ENCODE data around the gene TBC1D2B.
A peak's percentile ranks its signal among the peaks of the same experiment; 100 is the strongest.
"Not testable (repeated sequence)": the region's sequence is repeated elsewhere in the genome, so short reads cannot be mapped to it uniquely, and the experiment has no call there.

TBC1D2B gene

DNA sequence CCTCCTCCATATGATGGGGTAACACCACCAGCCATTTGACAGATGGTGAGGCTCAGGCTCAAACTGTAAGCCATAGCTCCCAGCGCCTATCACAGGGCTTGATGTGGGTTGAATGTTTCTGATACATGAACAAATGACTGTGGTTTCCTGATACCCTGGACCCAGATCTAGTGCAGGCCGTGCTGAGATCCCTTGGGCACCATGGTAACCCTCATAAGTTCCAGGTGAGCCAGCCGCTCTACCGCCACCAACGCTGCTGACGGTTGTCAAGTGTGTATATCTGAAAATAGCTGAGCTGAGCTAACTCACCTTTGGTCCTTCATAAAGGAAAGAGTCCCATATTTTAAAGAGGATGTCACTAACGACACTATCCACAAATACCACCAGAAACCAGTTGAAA is 74.5 kb downstream of the TBC1D2B start:
- no peak for DNase-seq (ENCODE audit: low spot score)

DNA sequence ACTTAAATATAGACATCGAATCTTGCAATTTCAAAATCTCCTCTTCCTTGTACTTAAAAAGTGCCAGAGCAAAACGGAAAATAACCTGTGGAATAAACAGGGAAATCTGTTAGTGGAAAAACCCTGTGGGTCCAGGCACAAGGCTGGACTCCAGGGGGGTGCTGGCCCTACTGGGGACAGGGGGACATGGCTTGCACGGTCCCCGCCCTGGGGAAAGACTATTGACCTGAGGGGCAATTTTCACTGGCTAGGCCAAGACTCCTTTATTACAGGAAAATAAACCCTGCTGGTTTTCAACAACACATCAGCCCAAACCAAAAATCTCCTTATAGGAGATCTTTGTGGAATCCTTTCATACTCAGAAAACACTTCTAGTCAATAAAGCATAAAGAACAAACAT is 75.9 kb downstream of the TBC1D2B start:
- DNase-seq (ENCODE audit: low spot score): no peak

DNA sequence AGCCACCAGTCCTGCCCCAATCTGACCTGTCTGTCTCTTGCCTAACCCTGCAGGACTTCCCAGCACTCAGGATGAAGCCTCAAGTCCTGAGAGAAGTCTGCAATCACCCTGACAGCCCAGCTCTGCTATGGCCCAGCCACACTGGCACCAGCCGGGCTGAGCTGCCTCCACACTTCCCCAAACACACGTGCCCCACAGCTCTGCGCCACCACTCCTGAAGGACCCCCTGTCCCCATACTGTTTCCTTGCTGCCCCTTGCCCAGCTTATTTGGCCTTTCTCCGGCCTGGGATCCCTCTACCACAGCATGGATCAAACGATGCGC is 76.6 kb downstream of the TBC1D2B start:
- no peak for DNase-seq (ENCODE audit: low spot score)

DNA sequence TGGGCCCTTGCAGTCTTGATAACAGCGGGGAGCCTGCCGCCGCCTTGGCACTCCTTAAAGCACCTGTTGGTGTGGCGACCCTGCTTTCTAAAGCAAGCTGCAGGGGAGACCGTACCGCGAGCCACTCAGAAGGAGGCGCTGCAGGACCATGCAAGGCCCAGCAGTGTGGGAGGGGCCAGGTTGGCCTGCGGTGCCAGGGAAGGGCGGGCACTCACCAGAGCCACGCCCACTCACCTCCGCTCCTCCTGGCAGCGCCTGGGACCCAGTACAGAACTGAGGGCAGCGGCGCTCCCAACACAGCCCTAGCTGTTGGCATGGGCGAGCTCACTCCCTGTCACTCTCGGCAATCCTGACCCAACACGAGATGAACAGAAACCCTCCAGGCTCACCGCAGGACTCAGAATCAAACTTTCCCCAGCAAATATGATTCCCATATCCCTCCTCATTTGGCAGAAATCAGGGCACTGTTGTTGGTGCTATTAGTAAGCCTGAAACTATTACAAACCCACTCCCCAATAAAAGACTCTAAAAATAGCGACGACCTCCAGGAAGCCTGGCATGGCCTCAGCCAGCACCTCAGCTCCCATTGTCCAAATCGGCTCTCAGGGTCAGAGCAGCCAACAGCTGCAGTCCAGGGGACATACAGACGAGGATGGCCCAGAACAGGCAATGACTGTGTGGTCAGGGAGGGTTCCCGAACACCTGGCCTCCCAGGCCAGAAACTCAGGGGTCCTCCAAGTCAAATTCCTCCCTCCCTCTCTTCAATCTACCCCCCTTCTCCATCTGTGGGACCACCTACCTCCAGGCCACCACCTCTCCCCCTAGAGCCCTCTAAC is 77.2 kb downstream of the TBC1D2B start:
- peak; percentile 77 for DNase-seq (ENCODE audit: low spot score)

DNA sequence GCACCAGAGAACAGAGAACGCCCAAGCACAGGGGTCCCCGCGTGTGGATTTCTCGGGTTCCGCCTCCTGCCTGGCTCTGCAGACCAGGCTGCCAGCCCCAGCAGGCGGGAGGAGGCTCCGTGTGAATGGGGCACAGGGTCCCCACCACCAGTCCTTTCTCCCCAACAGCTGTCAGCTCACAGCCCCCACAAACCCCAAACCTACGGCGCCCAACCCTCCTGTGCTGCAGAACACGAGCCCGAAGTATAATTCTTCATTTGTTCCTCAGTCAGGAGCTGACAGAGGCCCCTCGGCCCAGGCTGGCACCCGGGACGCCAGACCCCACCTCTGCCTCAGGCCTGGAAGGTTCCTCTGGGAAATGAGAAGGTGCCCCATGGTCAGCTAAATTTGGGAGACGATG is 78.0 kb downstream of the TBC1D2B start:
- DNase-seq (ENCODE audit: low spot score): no peak

DNA sequence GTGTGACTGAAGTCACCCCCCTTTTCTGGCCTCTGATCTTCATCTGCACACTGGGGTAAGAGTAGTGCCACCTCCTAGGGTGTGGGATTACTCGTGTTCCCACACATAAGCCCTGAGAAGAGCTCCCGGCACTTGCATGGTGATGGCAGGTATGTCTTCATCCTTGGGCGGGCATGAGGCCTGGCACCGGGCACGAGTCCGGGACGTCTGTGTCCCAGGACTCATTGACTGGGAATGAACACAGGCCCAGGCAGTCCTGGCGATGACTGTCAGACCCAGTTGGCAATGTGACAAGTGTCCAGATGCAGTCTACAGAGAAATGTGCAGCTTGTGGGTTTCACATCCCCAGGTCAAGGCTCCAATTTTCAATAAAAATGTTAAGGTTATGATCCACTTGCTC is 78.9 kb downstream of the TBC1D2B start:
- no peak for DNase-seq (ENCODE audit: low spot score)

DNA sequence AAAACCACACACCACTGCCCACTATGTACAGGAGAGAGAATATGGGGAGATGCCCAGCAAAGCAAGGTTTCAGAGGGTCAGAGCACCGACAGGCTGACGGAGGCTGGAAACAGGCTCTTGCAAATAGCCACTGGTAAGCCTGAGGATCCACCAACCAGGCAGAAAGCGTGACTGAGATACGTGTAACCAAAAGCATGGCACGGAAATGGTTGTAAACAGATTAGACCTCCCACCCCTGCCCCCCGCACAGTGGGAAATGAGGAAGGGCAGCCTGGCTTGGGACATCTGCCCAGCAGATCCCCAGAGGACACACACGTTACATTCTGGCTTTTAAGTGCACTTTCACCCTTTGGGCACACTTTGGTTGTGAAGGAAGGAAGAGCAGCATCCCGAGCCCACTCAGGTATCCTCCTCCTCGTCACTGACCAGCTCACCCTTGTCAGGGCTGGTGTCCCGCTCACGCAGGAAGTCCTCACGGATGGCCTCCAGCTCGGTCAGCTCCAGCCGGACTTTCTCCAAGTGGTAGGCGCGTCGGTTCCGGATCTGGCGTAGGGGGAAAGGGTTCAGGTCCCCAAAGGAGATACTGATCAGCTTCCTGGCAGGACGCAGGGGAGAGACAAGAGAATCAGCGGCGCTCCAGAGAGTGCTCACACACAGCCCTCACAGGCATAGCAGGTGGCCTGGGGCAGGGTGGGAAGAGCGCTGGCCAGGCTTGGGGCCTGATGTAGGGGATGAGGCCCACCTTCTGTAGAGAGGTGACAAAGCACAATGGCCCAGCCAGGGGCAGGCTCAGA is 79.6 kb downstream of the TBC1D2B start:
- DNase-seq (ENCODE audit: low spot score): not testable (repeated sequence)

DNA sequence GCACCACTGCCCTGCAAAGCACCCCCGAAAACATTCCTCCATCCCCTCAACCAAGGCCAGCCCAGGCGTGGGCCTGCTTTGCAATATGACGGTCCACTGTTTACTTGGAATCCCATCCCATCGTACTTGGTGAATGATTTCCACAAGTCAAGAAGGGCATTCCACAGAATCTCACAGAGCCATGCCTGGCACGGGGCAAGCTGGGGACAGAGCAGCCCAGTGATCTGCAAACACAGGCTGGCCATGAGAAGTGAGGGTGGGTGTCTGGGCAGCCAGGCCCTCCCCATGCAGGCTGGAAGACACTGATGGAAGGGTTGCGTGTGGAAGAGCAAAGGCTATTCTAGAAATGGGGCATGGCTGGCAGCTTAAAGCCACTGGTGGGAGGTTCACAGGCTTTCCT is 80.3 kb downstream of the TBC1D2B start:
- DNase-seq (ENCODE audit: low spot score): not testable (repeated sequence)

DNA sequence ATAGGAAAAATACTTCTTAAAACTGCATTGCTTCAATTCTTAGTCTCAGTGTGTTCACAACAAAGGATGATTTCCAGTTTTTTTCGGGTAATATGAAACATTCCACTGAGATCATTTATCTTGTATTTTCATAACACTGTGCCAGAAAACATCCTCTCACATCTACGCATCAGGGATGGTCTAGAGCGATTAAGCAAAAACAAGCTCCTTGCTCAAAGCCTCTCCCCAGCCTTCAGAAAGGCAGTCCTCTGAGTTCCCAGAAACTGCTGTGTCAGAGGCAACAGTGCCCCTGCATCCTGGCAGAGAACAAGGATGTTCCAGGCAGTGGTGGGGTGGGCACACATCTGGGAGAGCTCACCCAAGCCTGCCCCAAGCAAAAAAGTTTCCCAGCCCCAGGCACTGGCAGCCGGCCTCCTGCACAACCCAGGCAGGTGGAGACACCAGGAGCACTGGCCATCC is 80.8 kb downstream of the TBC1D2B start:
- DNase-seq (ENCODE audit: low spot score): not testable (repeated sequence)

DNA sequence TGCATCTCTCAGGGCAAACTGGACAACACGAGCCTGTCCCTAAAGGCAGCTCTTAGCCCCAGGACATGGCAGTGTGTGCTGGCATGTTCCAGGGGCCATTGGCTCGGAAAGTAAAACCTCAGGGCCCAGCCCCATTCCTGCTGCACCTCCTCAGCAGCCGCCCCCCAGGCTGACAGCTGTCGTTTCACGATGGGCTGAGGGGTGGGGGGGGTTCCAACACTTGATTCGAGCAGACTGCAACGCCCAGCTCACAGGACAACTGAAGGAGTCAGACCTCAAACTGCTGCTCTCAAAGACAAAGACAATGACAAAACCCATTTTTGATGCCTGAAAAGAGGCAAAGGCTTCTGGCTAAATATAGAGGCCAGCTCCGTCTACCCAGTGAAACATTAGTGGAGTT is 81.3 kb downstream of the TBC1D2B start:
- not testable (repeated sequence) for DNase-seq (ENCODE audit: low spot score)

DNA sequence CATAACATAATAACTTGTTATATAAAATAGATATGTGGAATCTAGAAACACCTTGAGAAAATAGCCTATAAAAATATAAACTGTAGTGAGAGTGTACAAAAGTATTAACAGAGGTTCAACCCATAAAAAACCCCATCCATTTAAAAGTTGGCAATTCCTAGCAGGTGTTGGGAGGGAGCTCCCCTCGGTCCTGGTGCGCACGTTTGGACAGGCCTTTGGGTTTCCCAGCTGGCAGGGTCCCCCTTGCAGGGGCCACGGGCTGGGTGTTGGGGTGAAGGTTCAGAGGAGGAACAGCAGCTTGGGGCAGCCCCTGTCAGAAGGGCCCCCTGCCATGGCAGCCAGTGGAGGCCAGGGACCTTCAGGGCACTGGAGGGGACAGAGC is 82.0 kb downstream of the TBC1D2B start:
- DNase-seq (ENCODE audit: low spot score): not testable (repeated sequence)

DNA sequence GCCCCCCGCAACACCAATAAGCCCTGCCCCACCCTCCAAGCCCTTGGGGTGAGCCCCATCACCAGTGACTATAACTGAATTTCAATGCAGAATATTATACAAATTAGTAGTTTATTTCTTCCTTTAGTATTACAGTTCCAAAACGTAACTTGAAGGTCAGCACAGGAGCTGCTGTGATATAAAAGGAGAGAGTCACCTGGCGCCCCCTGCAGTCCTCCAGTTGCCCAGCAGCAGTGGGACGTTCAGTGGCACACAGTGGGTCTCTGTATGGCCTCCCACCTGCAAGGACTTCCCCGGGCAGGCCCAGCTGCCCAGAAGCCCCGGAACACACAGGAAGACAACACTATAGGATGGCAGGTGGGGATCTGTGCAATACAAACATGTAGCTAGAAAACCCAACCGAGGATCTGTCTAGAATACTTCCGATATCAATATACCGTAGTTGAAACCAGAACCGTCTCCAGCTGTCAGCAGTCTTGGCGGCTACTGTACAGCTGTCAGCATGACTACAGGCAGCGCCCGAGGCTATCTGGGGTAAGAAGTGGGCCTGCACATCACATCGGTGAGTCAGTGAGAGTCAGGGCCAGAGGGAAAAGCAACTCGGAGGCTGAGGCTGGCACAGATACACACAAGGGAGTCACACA is 82.5 kb downstream of the TBC1D2B start:
- DNase-seq (ENCODE audit: low spot score): not testable (repeated sequence)

DNA sequence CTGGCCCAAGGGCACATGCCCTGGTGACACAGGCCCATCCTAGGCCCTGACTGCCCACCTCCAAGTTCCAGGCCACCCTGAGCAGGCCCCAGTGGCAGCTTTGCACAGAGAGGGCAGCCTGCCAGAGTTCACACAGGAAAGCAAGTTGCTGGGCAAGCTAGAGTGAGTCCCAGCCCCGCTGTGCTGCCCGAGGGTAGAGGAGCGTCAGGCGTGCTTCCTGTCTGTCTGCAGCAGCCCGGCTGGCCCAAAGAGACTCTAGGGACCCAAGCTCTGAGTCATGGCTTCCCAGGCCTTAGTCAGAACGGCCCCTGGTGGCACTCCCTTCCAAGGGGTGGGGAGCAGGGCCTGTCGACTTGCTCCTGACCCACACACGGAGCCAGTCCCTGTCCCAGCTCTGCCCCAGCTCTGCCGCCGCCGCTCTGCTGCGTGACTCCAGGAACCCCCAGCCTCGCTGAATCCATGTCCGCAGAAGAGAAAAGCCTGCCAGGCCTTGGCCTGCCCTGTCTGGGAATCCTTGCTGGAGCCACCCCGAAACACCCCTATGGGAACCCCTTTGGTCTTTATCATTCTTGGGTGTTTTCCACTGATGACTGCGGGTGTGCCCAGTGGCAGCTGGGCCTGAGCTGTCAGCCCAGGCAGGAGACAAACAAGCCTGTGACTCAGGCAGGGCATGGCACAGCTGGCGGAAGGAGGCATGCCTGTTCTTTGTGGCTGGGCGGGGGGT is 83.4 kb downstream of the TBC1D2B start:
- peak; percentile 49 for DNase-seq (ENCODE audit: low spot score)

DNA sequence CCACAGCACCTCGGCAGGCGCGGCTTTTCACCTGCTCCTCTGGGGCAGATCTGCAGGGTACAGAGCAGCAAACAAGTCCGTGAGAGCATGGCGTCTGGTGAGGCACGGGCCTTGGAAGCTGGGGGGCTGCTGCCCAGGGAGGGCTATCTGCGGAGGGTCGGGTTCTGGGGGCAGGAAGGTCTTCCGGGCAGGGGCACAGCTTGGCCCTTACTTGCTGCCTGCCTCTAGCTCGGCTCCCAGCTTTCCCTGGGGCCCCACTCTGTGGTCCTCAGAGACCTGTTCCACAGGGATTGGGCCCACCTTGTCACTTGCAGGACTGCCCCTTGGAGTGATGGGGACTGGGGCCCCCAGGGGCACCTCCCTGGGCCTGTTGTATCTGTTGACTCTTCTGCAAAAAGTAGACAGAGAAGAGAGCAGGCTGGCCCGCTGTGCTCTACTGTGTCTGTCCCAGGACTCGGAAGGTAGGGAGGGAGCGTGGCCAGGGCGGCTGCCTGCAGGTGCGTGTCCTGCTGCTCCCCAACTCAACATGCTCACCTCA is 84.1 kb downstream of the TBC1D2B start:
- DNase-seq (ENCODE audit: low spot score): no peak

DNA sequence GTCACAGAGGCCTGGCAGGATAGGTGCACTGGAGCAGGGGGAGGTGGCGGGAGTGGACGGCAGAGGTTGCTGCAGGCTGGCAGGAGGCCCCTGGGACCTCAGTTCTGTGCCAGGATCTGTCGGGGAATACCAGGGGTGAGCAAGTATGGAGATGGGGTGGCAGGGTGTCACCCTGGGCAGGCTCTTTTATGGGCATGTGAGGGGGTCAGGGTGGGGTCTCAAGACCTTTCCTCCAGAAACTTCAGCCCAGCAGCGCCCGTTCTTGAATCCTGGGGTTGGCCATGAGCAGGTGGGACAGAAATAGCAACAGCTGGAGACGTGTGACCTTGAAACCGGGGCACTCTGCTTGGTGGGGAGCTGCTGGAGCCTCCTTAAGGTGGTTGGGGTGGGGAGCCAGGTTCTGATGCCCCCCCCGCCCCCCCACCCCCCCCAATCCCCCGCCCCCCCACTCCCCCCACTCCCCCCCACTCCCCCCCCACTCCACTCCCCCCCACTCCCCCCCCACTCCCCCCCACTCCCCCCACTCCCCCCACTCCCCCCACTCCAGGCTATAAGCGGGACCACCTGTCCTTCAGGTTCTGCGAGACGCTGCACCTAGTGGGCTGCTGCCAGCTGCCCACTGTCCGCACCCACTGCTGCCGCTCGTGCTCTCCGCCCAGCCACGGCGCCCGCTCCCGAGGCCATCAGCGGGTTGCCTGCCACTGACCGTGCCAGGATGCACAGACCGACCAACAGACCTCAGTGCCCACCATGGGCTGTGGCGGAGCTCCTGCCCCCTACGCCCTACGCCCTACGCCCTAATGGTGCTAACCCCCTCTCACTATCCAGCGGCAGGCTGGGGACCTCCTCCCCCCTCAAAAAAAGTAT is 84.9 kb downstream of the TBC1D2B start:
- DNase-seq (ENCODE audit: low spot score): no peak

DNA sequence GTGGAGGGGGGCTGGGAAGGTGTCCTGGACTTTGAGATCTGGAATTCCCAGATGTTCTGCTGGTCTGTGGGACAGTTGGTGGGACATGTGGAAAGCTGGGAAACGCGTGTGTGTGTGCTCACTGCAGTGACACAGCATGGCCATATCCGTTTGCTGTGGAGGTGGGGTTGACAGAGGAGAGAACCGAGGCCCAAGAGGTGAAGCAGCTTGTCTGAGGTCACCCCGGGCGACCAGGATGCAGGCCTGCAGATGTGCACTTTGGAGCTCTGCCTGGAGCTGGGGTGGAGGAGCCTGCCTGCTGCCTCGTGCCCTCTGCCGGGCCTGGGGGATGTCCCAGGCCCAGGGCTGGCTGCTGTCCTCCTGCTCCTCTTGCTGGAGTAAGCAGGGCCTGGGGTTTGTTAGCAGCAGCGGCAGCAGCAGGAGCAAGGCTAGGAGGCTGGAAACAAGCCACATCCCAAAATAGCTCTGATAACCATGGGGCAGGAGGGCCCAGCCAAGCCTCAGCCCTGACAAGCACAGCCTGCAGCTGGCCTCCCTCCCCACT is 85.8 kb downstream of the TBC1D2B start:
- not testable (repeated sequence) for DNase-seq (ENCODE audit: low spot score)

DNA sequence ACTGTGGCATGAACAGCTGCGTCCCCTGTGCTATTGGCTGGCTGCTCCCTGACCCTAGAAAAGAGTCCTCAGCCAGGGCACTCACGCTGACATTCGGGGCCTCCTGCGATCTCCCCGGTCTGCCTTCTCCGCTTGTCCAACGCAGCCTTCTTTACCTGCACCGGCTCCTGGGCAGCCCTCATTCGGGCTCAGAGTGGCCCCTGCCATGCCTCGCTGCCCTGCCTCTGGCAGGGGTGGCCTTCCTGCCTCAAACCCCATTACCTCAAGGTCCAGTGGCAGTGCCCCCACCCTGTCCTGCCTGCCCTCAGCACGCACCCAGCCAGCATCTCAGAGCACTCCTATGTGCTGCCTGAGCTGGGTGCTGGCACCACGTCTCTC is 86.5 kb downstream of the TBC1D2B start:
- no peak for DNase-seq (ENCODE audit: low spot score)

DNA sequence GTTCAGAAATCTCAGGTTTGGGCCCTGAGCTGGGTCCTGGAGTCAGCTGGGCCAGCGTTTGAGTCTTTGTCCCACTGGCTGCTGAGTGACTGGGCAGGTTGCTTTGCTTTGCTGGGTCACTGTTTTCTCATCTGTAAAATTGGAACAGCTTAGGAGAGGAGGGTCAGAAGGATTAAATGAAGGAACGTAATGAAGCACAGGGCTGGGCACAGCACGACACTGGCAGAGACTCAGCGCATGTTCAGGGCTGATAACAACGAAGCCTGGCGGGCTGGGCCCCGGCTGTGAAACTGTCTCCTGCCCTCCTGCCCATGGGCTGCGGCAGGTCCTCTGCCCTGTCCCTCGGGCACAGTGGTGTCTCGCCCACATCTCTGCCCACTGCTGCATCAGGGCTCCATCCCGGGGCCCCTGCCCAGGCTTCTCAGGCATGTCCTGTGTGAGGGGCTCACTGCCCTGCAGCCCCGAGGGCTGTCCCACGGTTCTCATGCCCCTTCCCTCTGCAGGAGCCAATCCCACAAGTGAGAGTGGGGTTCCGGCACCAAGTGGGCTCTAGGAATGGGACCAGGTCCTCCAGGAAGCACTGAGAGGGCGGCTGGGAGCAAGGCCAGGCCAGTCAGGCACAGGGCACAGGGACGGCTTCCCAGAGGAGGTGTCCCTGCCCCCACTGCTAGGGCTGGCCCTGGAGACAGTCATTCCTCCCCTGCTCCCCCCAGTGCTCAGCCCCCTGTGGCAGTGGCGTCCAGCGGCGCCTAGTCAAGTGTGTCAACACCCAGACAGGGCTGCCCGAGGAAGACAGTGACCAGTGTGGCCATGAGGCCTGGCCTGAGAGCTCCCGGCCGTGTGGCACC is 88.0 kb downstream of the TBC1D2B start:
- DNase-seq (ENCODE audit: low spot score): no peak
